T-helper 9 cell (primary cell): ENCODE results near the gene ANKAR.
"Not testable (repeated sequence)": the region's sequence is repeated elsewhere in the genome, so short reads cannot be mapped to it uniquely, and the experiment has no call there.

Experiments used
- DNase-seq: peaks from one replicate; pipeline ENCODE4 v3.0.0-alpha.2; 2020

ANKAR gene

GRCh38 chr2:189709501-189710221 lies 35.2 kb downstream of the ANKAR start:
- no peak for DNase-seq

- DNase-seq, result not testable (repeated sequence)
Observed at GRCh38 chr2:189717593-189717992, 43.1 kb downstream of the ANKAR start.

GRCh38 chr2:189719571-189719970 lies 45.1 kb downstream of the ANKAR start:
- DNase-seq, result no peak

GRCh38 chr2:189723192-189723591 lies 48.7 kb downstream of the ANKAR start:
- DNase-seq, result no peak
